Stimulated activated effector memory CD8-positive, alpha-beta T cell treated with anti-CD3 and anti-CD28 coated beads, Interleukin-12 subunit alpha, Interleukin-12 subunit beta, amount 100 ng/mL, for 72 hours (primary cell): Measurements from ENCODE around the gene SNED1.

Experiments used
- ATAC-seq: fragments of 150-1000 bp; cut with Tn5 transposase; 2 replicates; pipeline ENCODE4 v1.10.0; 2021
- DNase-seq, 2 donors: peaks; one replicate each; pipeline ENCODE4 v3.0.0; 2021 to 2022; ENCODE audit warnings: low spot score in 2 of 2
- H3K27ac Mint-ChIP-seq: one replicate; pipeline ENCODE4 v1.8.0; 2022; ENCODE audit warnings: mild to moderate bottlenecking, mixed read lengths
- H3K36me3 Mint-ChIP-seq: one replicate; pipeline ENCODE4 v1.8.0; 2022; ENCODE audit warnings: mild to moderate bottlenecking, mixed read lengths
- H3K4me1 Mint-ChIP-seq: one replicate; pipeline ENCODE4 v1.8.0; 2022; ENCODE audit warnings: mixed read lengths
- H3K4me3 Mint-ChIP-seq: one replicate; pipeline ENCODE4 v1.8.0; 2022; ENCODE audit warnings: mild to moderate bottlenecking, mixed read lengths
- H3K9me3 Mint-ChIP-seq: one replicate; pipeline ENCODE4 v1.8.0; 2022; ENCODE audit warnings: mixed read lengths

SNED1 gene

DNA sequence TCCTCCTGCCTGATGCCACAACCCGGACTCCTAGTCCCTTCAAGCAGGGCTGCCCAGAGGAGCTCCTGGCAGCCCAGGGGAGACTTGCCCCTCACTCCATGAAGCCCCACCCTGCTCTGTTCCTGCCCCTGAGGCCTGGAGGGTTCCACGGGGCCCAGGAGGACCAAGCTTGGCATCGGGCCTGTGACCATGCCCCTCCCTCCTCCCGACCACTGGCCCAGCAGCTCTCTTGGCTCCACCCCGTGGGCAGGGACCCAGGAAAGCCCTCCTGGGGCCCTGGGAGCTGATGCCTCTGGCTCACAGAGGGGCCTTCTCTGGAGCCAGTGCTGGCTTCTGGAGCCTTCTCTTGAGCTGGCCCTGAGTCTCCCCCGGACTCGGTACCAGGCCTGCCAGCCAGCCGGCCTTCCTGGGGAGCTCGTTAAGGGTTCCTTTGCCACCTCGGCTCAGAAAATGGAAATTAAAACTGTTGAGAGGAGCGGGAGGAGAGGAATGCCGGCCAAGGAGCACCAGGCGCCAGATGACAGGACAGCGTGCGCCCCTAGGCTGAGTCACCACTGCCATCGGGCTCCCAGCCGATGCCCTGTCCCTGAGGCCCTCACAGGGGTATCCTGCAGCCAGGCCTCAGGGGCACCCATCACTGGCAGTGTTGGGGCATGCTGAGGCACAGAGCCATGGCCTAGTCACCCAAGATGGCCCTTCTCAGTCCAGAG is 40.6 kb upstream of the SNED1 start:
- Mint-ChIP-seq H3K4me1 (no peaks in the 10 kb centered on the region), H3K4me3 (no peak overlapping the region), H3K9me3 (no peaks in the 10 kb centered on the region), H3K27ac (no peak overlapping the region), H3K36me3 (no peaks in the 10 kb centered on the region)
- ATAC-seq (no peak), DNase-seq (no peak)

- Mint-ChIP-seq H3K4me1 (no peaks in the 10 kb centered on the region), H3K27ac (no peak overlapping the region), H3K9me3 (no peaks in the 10 kb centered on the region), H3K36me3 (no peaks in the 10 kb centered on the region), H3K4me3 (no peak overlapping the region)
- ATAC-seq (no peak), DNase-seq (no peak)
These were observed 39.8 kb upstream of the SNED1 start for GRCh38 chr2:240958366-240959213.

DNA sequence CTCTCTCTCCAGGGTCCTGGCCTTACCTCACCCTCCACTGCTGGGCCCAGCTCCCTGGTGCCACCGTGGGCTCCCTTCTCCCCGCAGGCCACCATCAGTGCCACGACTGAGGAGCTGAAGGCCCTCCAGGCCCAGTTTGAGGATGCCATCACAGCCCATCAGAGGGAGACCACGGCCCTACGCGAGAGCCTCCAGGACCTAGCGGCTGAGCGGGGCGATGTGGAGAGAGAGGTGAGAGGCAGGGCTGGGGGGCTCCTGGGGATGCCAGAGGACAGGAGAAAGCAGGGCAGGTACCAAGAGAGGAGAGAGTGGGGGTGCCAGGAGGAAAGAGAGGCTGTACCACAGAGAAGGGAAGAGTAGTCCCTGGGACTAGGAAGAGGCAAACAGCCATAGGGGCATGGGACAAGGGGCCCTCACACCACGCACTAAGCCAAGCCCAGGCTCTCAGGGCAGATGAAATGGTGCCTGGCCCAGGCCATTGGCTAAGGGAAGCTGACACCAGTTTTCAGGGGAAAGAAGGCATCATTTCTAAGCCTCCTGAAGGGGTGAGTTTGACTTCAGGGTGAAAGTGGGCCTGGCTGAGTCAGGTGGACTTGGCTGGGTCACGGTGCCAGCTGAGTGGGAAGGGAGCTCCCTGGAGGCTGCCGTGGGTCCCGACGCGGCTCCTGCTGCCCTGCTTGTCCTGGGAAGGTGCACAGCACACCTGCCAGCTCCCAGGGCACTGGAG is 39.0 kb upstream of the SNED1 start:
- ATAC-seq = no peak
- H3K4me3 Mint-ChIP-seq = no peak overlapping the region
- H3K4me1 Mint-ChIP-seq = no peaks in the 10 kb centered on the region
- no peaks in the 10 kb centered on the region for H3K36me3 Mint-ChIP-seq
- no peak overlapping the region for H3K27ac Mint-ChIP-seq
- H3K9me3 Mint-ChIP-seq = no peaks in the 10 kb centered on the region
- DNase-seq = no peak

- H3K9me3 Mint-ChIP-seq = no peaks in the 10 kb centered on the region
- ATAC-seq = no peak
These were observed 38.5 kb upstream of the SNED1 start for GRCh38 chr2:240959941-240960308.

GRCh38 chr2:240960309-240960970 is 38.0 kb upstream of the SNED1 start:
- DNase-seq (peak in 1 of 2 donors; percentile 35), ATAC-seq (no peak)
- Mint-ChIP-seq H3K9me3 (no peaks in the 10 kb centered on the region), H3K4me3 (no peak overlapping the region), H3K36me3 (no peaks in the 10 kb centered on the region), H3K4me1 (no peaks in the 10 kb centered on the region), H3K27ac (no peak overlapping the region)

More at GRCh38 chr2:240959941-240960308, 38.5 kb upstream of the SNED1 start:
- Mint-ChIP-seq H3K27ac (no peak overlapping the region), H3K36me3 (no peaks in the 10 kb centered on the region), H3K4me3 (no peak overlapping the region), H3K4me1 (no peaks in the 10 kb centered on the region)
- DNase-seq = no peak

GRCh38 chr2:240960971-240961876 is 37.2 kb upstream of the SNED1 start:
- H3K4me3 Mint-ChIP-seq = no peak overlapping the region
- H3K36me3 Mint-ChIP-seq = no peaks in the 10 kb centered on the region
- no peaks in the 10 kb centered on the region for H3K4me1 Mint-ChIP-seq
- ATAC-seq = no peak
- no peaks in the 10 kb centered on the region for H3K9me3 Mint-ChIP-seq
- no peak overlapping the region for H3K27ac Mint-ChIP-seq
- peak in 1 of 2 donors; percentile 36 for DNase-seq

GRCh38 chr2:240961910-240962299 is 36.5 kb upstream of the SNED1 start:
- peak in 1 of 2 donors; percentile 2 for DNase-seq
- no peaks in the 10 kb centered on the region for H3K9me3 Mint-ChIP-seq
- H3K27ac Mint-ChIP-seq = no peak overlapping the region
- H3K36me3 Mint-ChIP-seq = no peaks in the 10 kb centered on the region
- H3K4me3 Mint-ChIP-seq = no peak overlapping the region
- no peaks in the 10 kb centered on the region for H3K4me1 Mint-ChIP-seq
- no peak for ATAC-seq

DNA sequence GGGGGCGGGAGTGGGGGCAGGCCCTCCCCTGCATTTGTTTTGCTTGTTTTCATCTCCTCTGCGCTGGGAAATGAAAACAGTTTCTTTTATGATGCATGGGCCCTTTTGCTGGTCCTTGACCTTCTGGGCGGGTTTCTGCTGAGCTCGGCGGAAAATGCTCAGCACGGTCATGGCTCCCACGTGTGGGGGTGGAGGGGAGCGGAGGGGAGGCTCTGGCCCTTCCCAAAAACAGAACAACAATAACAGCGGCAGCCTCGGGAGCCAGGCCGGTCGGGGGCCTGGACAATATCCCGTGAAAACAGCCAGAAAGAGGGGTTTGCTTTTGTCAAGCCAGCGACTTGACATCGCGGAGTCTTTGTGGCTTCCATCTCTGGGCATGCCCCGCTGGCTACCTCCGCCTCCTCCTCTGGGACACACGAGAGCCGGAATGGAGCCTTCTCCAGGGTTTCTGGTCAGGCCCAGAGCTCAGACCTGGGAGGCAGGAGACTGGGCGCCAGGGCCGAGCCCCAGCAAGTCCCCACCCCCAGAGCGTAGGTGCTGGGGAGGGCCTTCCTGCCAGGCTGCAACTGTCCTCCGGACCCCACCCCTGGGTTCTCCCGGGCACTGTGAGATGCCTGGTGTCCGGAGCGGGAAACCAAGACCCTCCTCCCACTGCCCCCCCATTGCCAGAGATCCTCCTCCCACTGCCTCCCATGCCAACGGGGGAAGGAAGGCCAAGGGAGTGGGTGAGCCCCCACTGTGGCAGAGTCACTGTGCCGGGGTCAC is 35.9 kb upstream of the SNED1 start:
- no peak for ATAC-seq
- H3K27ac Mint-ChIP-seq = no peak overlapping the region
- H3K4me1 Mint-ChIP-seq = no peaks in the 10 kb centered on the region
- H3K4me3 Mint-ChIP-seq = no peak overlapping the region
- no peaks in the 10 kb centered on the region for H3K9me3 Mint-ChIP-seq
- DNase-seq = no peak
- H3K36me3 Mint-ChIP-seq = no peaks in the 10 kb centered on the region

DNA sequence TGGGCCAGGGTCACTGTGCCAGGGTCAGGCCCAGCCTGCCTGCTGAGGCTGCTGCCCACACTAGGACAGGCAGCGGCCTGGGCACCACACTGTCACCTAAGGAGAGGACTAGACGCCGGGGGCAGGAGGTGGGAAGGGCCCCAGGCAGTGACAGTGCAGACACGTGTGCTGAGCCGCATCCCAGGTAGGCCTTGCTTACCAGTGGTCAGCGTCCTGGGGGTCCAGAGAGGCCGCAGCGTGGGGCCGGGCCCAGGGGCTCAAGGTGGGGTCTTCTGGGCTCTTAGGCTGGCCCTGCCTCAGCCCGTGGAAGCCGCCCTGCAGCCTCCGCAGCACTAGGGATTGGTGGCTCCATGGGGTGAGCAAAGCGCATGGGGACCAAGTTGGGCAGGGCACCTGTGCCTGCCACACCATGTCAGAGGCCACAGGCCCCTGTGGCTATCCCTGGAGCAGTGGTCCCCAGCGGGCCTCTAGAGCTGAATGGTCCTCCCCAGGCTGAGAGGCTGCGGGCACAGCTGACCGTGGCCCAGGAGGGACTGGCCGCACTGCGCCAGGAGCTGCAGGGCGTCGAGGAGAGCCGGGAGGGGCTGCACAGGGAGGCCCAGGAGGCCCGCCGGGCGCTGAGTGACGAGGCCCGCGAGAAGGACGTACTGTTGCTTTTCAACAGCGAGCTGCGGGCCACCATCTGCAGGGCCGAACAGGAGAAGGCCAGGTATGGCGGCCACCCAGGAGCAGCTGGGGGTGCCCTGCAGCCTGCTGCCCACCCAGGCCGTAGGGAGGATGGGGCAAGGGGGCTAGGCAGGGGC is 35.2 kb upstream of the SNED1 start:
- ATAC-seq (no peak), DNase-seq (no peak)
- Mint-ChIP-seq H3K4me3 (no peak overlapping the region), H3K9me3 (no peaks in the 10 kb centered on the region), H3K27ac (no peak overlapping the region), H3K4me1 (no peaks in the 10 kb centered on the region), H3K36me3 (no peaks in the 10 kb centered on the region)

DNA sequence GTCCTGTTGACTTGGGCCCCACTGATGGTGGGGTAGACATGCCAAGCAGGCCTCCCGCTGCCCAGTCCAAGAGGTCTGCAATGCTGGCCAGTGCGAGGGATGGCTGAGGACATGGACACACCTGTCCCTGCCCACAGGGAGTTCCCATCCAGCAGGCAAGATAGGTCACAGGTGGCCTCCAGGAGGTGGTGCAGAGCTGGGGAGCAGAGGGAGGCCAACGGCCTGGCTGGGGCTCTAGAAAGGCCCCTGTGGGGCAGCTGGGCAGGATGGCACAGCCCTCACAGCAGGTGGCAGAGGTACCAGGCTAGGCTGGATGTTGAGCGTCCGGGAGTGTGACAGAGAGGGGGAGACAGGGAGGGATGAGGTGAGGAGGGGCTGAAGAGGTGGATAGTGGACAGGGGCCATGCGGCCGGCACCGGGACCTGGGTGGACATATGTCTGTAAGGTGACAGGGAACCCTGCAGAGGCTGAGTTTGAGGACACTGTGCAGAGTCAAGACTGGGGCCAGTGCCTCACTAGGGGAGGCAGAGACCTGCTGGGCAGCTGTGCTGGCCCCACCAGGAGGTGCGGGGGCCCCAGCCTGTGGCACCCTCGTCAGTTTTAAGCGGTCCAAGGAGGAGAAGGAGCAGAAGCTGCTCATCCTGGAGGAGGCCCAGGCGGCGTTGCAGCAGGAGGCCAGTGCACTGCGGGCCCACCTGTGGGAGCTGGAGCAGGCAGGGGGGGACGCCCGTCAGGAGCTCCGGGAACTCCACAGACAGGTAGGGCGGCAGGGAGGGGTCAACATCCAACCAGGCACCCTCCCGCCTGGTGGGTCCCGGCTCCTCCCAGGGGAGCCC is 34.3 kb upstream of the SNED1 start:
- Mint-ChIP-seq H3K36me3 (no peaks in the 10 kb centered on the region), H3K4me1 (no peaks in the 10 kb centered on the region), H3K9me3 (no peaks in the 10 kb centered on the region), H3K27ac (no peak overlapping the region), H3K4me3 (no peak overlapping the region)
- DNase-seq (no peak), ATAC-seq (no peak)

GRCh38 chr2:240964704-240965295 is 33.6 kb upstream of the SNED1 start:
- H3K4me1 Mint-ChIP-seq = no peaks in the 10 kb centered on the region
- ATAC-seq = no peak
- no peaks in the 10 kb centered on the region for H3K9me3 Mint-ChIP-seq
- H3K27ac Mint-ChIP-seq = no peak overlapping the region
- H3K4me3 Mint-ChIP-seq = no peak overlapping the region
- no peak for DNase-seq
- H3K36me3 Mint-ChIP-seq = no peaks in the 10 kb centered on the region

DNA sequence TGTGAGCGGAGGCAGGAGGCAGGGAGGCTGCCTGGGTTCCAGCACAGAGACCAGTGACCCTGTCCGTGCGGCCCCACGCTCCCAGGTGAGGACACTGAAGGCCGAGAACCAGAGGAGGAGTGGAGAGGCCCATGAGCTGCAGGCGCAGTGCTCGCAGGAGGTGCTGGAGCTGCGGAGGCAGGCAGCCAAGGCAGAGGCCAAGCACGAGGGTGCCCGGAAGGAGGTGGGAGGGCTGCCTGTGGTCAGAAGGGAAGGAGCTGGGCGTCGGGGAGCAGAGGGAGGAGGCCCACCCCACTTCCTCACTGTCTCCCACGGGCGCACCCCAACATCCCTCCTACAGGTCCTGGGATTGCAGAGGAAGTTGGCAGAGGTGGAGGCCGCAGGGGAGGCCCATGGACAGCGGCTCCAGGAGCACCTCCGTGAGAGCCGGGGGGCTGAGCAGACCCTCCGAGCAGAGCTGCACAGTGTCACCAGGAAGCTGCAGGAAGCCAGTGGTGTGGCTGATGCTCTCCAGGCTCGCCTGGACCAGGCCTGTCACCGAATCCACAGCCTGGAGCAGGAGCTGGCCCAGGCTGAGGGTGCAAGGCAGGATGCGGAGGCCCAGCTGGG is 33.0 kb upstream of the SNED1 start:
- ATAC-seq (no peak), DNase-seq (no peak)
- H3K4me3 Mint-ChIP-seq = no peak overlapping the region
- no peaks in the 10 kb centered on the region for H3K9me3 Mint-ChIP-seq
- no peak overlapping the region for H3K27ac Mint-ChIP-seq
- no peaks in the 10 kb centered on the region for H3K4me1 Mint-ChIP-seq
- no peaks in the 10 kb centered on the region for H3K36me3 Mint-ChIP-seq
